Measurements from ENCODE around the gene DLX4. TPM values are rescaled to one million over a fixed set of nuclear protein-coding genes. Genes with fewer than 3 reads are reported as not detected.

DLX4 gene
- total and polyA plus RNA-seq, 2 of the 4 experiments (the other 2 are of a cell fraction) = not detected

- no peak overlapping the region for H2BK120ac ChIP-seq (ENCODE audit: low read depth, low read length)
- no peak for DNase-seq
- no peak overlapping the region for H2BK5ac ChIP-seq (ENCODE audit: low read depth, low read length, poor library complexity, severe bottlenecking)
- no peak for ATAC-seq (ENCODE audit: low read depth)
- H3K36me3 ChIP-seq (ENCODE audit: control insufficient read depth, insufficient read depth, low read length) = no peaks in the 10 kb centered on the region
- no peak overlapping the region for H3K4ac ChIP-seq (ENCODE audit: low read depth, low read length)
- H3K27ac ChIP-seq (ENCODE audit: insufficient read depth, low read length) = no peak overlapping the region
- H2BK20ac ChIP-seq (ENCODE audit: low read depth, low read length) = no peak overlapping the region
- H2AK5ac ChIP-seq (ENCODE audit: low read depth, low read length) = no peak overlapping the region
- H3K79me1 ChIP-seq (ENCODE audit: low read depth in 1 of 2, low read length in 2 of 2) = no peaks in the 10 kb centered on the region
- no peak overlapping the region for H3K18ac ChIP-seq (ENCODE audit: low read depth, low read length)
- H3K9ac ChIP-seq (ENCODE audit: low read depth, low read length) = no peak overlapping the region
- no peak overlapping the region for H3K4me2 ChIP-seq (ENCODE audit: low read depth, low read length)
- ChIA-PET POLR2A (ENCODE audit: unreplicated experiment) (no interaction called here), CTCF (no interaction called here)
- H3K14ac ChIP-seq (replicated peaks; ENCODE audit: low read depth, low read length) = no peak overlapping the region
- H3K9me3 ChIP-seq (ENCODE audit: control insufficient read depth, insufficient read depth, low read length) = peaks cover 8% of the 10 kb centered on the region
- H3K9me1 ChIP-seq (ENCODE audit: insufficient read depth, low read length) = no peaks in the 10 kb centered on the region
- H2BK15ac ChIP-seq (ENCODE audit: low read depth, low read length) = no peak overlapping the region
- intact Hi-C loops (cut with micrococcal nuclease) (no loop called here), dilution Hi-C loops (cut with HindIII; ENCODE audit: low sequenced_read_pairs, unreplicated experiment) (no loop called here), in situ Hi-C loops (cut with MboI; ENCODE audit: low sequenced_read_pairs) (no loop called here)
- H3K4me3 ChIP-seq (ENCODE audit: insufficient read depth, low read depth, low read length) = no peak overlapping the region
- no peak overlapping the region for H4K91ac ChIP-seq (ENCODE audit: insufficient read depth, low read depth, low read length)
- H3K4me1 ChIP-seq (ENCODE audit: control insufficient read depth, insufficient read depth, low read length) = no peaks in the 10 kb centered on the region; the same call in 1 of the 2 replicates
- no peak overlapping the region for H4K5ac ChIP-seq (ENCODE audit: low read depth, low read length)
- no peaks in the 10 kb centered on the region; the same call in none of the 2 replicates for H4K20me1 ChIP-seq (ENCODE audit: insufficient read depth, low read length)
- no peak overlapping the region for H3K56ac ChIP-seq (ENCODE audit: extremely low read depth, insufficient read depth, low read length)
- H3K23ac ChIP-seq (ENCODE audit: low read depth, low read length) = no peak overlapping the region
- H2AK9ac ChIP-seq (replicated peaks; ENCODE audit: low read depth, low read length, poor library complexity) = no peak overlapping the region
- no peak overlapping the region for H2AFZ ChIP-seq (replicated peaks; ENCODE audit: low read length, poor library complexity)
- TF ChIP-seq MAFK (IDR thresholded peaks at IDR 0.05; ENCODE audit: low read depth, low read length) (no peak), USF2 (IDR thresholded peaks at IDR 0.05; ENCODE audit: low read depth, low read length) (no peak), CHD1 (IDR thresholded peaks at IDR 0.05; ENCODE audit: low read depth, low read length) (no peak), RCOR1 (IDR thresholded peaks at IDR 0.05; ENCODE audit: insufficient replicate concordance, low read length) (no peak), SMC3 (IDR thresholded peaks at IDR 0.05; ENCODE audit: low read depth, low read length) (no peak), MAZ (IDR thresholded peaks at IDR 0.05; ENCODE audit: borderline replicate concordance, low read depth, low read length) (no peak), BHLHE40 (IDR thresholded peaks at IDR 0.05; ENCODE audit: low read depth, low read length) (no peak), NFE2L2 (IDR thresholded peaks at IDR 0.05; ENCODE audit: low read depth, low read length) (no peak), CTCF (conservative IDR thresholded peaks at IDR 0.05; ENCODE audit: low read depth, low read length) (no peak), MXI1 (IDR thresholded peaks at IDR 0.05; ENCODE audit: borderline replicate concordance, low read depth, low read length) (no peak), CEBPB (IDR thresholded peaks at IDR 0.05; ENCODE audit: low read depth, low read length) (no peak)
- no TSS peak for BruUV-seq (replicated peaks)
- H4K8ac ChIP-seq (ENCODE audit: low read depth in 2 of 2, low read length in 2 of 2) = no peak overlapping the region
- H3K27me3 ChIP-seq (ENCODE audit: control insufficient read depth, insufficient read depth, low read length) = peaks cover 99% of the 10 kb centered on the region
- WGBS, 2 experiments (ENCODE audit: extremely low coverage in 2 of 2, insufficient read length in 1 of 2) = 0% methylated on average over 1 of the region's 2 CpGs; no CpG with 5 or more reads in 1 of the 2 experiments
Measured at GRCh38 chr17:49973271-49973615, 4.3 kb downstream of the DLX4 start.

All from IMR-90 (cell line).